Measurements from ENCODE around the gene HOXD11. TPM values are rescaled to one million over a fixed set of nuclear protein-coding genes. Genes with fewer than 3 reads are reported as not detected.

HOXD11 gene
- total RNA-seq, 1 experiment from 2014 or later: not detected

GRCh38 chr2:176080540-176081375 is 26.3 kb upstream of the HOXD11 start:
- no peak for TF ChIP-seq CTCF (IDR thresholded peaks at IDR 0.05; ENCODE audit: unreplicated experiment)
- no peaks in the 10 kb centered on the region for H3K4me1 Mint-ChIP-seq (ENCODE audit: insufficient read depth, unreplicated experiment)
- no peaks in the 10 kb centered on the region for H3K36me3 Mint-ChIP-seq (ENCODE audit: insufficient read depth, unreplicated experiment)
- ChIA-PET CTCF (interaction anchor here (0.7 to 3.3 kb wide), 5 partner anchors 17 to 707 kb away, joined by 3 to 25 read pairs (median 3); no protein-coding TSS in a partner anchor), POLR2A (no interaction called here)
- no peak overlapping the region for H3K27ac Mint-ChIP-seq (ENCODE audit: low read depth, unreplicated experiment)
- no peak overlapping the region for H3K4me3 Mint-ChIP-seq (ENCODE audit: unreplicated experiment)
- DNase-seq (ENCODE audit: unreplicated experiment): no peak
- peaks cover 63% of the 10 kb centered on the region for H3K27me3 Mint-ChIP-seq (ENCODE audit: insufficient read depth, unreplicated experiment)
- intact Hi-C loops (cut with micrococcal nuclease): loop anchor here (10.0 kb wide), 1 partner anchor 116 kb away; no protein-coding TSS in a partner anchor
- peaks cover 13% of the 10 kb centered on the region for H3K9me3 Mint-ChIP-seq (ENCODE audit: unreplicated experiment)
- BruUV-seq (replicated peaks): no TSS peak

- BruUV-seq (replicated peaks): no TSS peak
- peaks cover 58% of the 10 kb centered on the region for H3K27me3 Mint-ChIP-seq (ENCODE audit: insufficient read depth, unreplicated experiment)
These were observed 25.7 kb upstream of the HOXD11 start for GRCh38 chr2:176081376-176081836.

GRCh38 chr2:176081837-176082524 is 25.1 kb upstream of the HOXD11 start:
- no peak for DNase-seq (ENCODE audit: unreplicated experiment)
- intact Hi-C loops (cut with micrococcal nuclease): loop anchor here (10.0 kb wide), 1 partner anchor 117 kb away; no protein-coding TSS in a partner anchor
- Mint-ChIP-seq H3K4me1 (ENCODE audit: insufficient read depth, unreplicated experiment) (peaks cover 5% of the 10 kb centered on the region), H3K27ac (ENCODE audit: low read depth, unreplicated experiment) (no peak overlapping the region), H3K27me3 (ENCODE audit: insufficient read depth, unreplicated experiment) (peaks cover 58% of the 10 kb centered on the region), H3K9me3 (ENCODE audit: unreplicated experiment) (peaks cover 13% of the 10 kb centered on the region), H3K4me3 (ENCODE audit: unreplicated experiment) (no peak overlapping the region), H3K36me3 (ENCODE audit: insufficient read depth, unreplicated experiment) (no peaks in the 10 kb centered on the region)
- ChIA-PET POLR2A (no interaction called here), CTCF (interaction anchor here (3.3 kb wide), 1 partner anchor 393 kb away, joined by 25 read pairs; no protein-coding TSS in a partner anchor)
- BruUV-seq (replicated peaks): no TSS peak
- no peak for TF ChIP-seq CTCF (IDR thresholded peaks at IDR 0.05; ENCODE audit: unreplicated experiment)

More at GRCh38 chr2:176081376-176081836, 25.7 kb upstream of the HOXD11 start:
- no peak overlapping the region for H3K27ac Mint-ChIP-seq (ENCODE audit: low read depth, unreplicated experiment)
- H3K36me3 Mint-ChIP-seq (ENCODE audit: insufficient read depth, unreplicated experiment): no peaks in the 10 kb centered on the region
- DNase-seq (ENCODE audit: unreplicated experiment): no peak
- intact Hi-C loops (cut with micrococcal nuclease): loop anchor here (10.0 kb wide), 1 partner anchor 117 kb away; no protein-coding TSS in a partner anchor
- H3K4me3 Mint-ChIP-seq (ENCODE audit: unreplicated experiment): no peak overlapping the region
- TF ChIP-seq CTCF (IDR thresholded peaks at IDR 0.05; ENCODE audit: unreplicated experiment): no peak
- CTCF ChIA-PET: interaction anchor here (3.3 kb wide), 1 partner anchor 392 kb away, joined by 25 read pairs; no protein-coding TSS in a partner anchor
- H3K9me3 Mint-ChIP-seq (ENCODE audit: unreplicated experiment): peaks cover 13% of the 10 kb centered on the region
- peaks cover 3% of the 10 kb centered on the region for H3K4me1 Mint-ChIP-seq (ENCODE audit: insufficient read depth, unreplicated experiment)
- POLR2A ChIA-PET: no interaction called here

GRCh38 chr2:176082525-176082823 is 24.6 kb upstream of the HOXD11 start:
- Mint-ChIP-seq H3K27ac (ENCODE audit: low read depth, unreplicated experiment) (no peak overlapping the region), H3K4me3 (ENCODE audit: unreplicated experiment) (no peak overlapping the region), H3K36me3 (ENCODE audit: insufficient read depth, unreplicated experiment) (peaks cover 4% of the 10 kb centered on the region), H3K4me1 (ENCODE audit: insufficient read depth, unreplicated experiment) (peaks cover 5% of the 10 kb centered on the region), H3K27me3 (ENCODE audit: insufficient read depth, unreplicated experiment) (peaks cover 61% of the 10 kb centered on the region), H3K9me3 (ENCODE audit: unreplicated experiment) (peaks cover 13% of the 10 kb centered on the region)
- no TSS peak for BruUV-seq (replicated peaks)
- no peak for DNase-seq (ENCODE audit: unreplicated experiment)
- no peak for TF ChIP-seq CTCF (IDR thresholded peaks at IDR 0.05; ENCODE audit: unreplicated experiment)
- POLR2A ChIA-PET: no interaction called here
- CTCF ChIA-PET: interaction anchor here (3.3 kb wide), 1 partner anchor 393 kb away, joined by 25 read pairs; no protein-coding TSS in a partner anchor
- intact Hi-C loops (cut with micrococcal nuclease): loop anchor here (10.0 kb wide), 1 partner anchor 118 kb away; no protein-coding TSS in a partner anchor
